HG03025 (cell line): ENCODE measurements around the gene NLGN3.

Experiments used
- ATAC-seq: cut with Tn5 transposase; IDR thresholded peaks from one replicate; pipeline ENCODE4 v1.9.1; 2021; ENCODE audit warnings: mild to moderate bottlenecking, moderate library complexity; ENCODE audit not compliant: unreplicated experiment, low FRiP score

NLGN3 gene

DNA sequence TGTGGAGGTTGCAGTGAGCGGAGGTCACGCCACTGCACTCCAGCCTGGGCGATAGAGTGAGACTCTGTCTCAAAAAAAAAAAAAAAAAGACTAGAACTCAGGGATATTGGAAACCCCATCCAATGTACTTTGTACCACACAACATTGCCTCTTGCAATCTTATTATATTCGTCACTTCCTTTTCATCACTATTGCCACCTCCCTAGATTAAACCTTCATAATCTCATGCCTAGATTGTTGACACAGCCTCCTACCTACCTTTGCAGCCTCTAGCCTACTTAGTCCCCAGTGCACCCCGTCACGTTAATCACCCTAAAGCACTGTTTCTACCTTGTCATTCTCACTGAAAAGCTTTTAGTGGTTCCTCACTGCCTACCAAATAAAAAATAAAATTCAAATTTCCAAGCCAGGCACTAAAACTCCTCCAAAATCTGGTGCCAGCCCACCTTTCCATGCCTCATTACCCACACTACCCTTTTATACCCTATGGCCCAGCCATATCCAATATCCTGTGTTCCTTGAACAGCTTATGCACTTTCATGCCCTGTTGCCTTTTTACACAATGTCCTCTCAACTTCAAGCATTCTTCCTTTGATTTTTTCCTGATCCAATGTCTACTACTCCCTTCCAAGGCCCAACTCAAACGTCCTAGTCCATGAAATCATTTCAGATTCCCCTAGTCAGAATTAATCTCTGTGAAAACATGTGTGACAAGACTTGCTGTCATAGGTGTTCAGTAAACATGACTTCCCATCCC lies 54.8 kb downstream of the NLGN3 start:
- no peak for ATAC-seq

DNA sequence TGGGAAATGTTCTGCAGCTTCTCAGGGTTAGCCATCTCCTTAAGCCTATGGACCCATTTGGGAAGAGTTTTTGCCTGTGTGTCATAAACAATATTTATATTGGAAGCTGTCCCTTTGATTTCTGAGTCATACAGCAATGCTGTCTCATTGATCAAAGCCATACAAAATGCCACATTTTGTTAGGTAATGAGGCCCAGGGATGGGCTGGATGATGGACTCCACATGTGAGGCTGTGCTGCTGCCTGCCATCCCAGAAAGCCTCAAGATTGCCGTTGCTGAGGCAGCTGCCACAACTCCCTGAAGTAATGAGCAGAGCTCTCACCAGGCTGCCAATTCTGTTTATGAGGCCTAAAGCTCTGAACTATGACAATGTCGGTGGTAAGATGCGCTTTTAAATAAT lies 66.2 kb downstream of the NLGN3 start:
- ATAC-seq, result no peak

- ATAC-seq, result no peak
Measured at GRCh38 chrX:71212536-71212935, 67.9 kb downstream of the NLGN3 start.

- no peak for ATAC-seq
Measured at GRCh38 chrX:71214152-71214551, 69.5 kb downstream of the NLGN3 start.

GRCh38 chrX:71214604-71215337 lies 70.1 kb downstream of the NLGN3 start:
- ATAC-seq, result no peak

DNA sequence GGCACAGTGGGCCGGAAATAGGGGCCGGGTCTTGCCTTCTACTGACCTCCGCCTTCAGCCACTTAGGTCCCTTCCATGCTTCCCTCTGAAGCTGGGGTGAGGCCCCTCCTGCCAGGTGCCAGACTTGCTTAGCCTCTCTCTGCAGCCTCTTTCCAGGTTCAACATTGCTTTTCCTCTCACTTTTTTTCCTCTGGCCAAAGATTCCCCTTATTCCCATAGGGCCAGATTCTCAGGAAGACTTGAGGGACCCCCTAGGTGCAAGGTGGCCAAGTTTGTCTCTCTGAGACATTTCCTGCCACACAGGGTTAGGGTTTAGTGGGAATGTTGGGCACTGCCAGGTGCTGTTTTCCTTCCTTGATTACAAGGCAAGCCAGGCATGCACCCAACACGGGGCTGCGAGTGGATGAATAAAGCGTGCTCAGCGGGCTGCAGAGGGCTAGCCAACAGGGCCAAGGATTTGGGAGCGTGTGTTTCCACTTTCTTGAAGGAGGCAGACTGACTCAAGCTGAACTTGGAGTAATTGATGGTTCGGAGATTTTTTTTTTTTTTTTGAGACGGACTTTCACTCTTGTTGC lies 70.8 kb downstream of the NLGN3 start:
- no peak for ATAC-seq

DNA sequence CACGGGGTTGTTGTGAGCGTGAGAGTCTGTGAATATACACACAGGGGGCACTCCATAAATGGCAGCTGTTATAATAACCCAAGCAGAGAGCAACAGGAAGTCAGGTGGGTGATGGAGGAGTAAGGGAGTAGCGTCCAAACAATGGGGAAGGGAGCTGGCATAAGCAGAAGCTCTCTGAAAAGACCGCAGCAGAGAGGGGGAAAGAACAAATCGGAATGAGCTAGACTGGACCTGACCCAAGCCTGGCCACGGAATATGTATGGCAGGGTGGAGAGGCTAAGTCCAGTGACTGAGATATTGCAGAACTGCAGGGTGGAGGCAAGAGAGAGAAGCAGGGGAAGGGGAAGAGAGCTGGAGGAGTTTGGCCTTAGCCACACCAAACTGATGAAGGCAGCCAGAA lies 71.8 kb downstream of the NLGN3 start:
- ATAC-seq, result no peak

DNA sequence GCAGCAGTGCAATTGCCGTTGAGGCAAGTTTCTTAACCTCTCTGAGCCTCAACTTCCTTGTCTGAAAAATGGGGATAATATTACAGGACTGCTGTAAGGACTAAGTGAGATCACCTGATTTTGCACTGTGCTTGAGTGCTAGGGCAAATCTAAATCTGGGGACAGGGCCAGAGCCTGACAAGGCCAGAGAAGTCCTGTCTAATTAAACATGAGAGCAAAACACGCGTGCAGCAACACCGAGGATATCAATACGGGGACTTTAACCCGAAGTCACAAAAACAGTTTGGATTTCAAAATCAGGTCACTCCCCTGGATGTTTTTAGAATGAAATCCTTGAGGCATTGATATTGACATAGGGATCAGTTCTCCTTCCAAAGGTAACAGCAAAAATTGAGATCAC lies 72.7 kb downstream of the NLGN3 start:
- ATAC-seq, result no peak
